Stimulated activated CD8-positive, alpha-beta memory T cell treated with anti-CD3 and anti-CD28 coated beads, Interleukin-15, amount 100 ng/mL, for 4 hours (primary cell): ENCODE results near the gene PPRC1.
"Not testable (repeated sequence)": the region's sequence is repeated elsewhere in the genome, so short reads cannot be mapped to it uniquely, and the experiment has no call there.

Source experiments
- DNase-seq, 2 donors: peaks; one replicate each; pipeline ENCODE4 v3.0.0-alpha.2; 2020; ENCODE audit warnings: low read depth in 2 of 2

The PPRC1 gene

GRCh38 chr10:102150970-102151773, 18.3 kb downstream of the PPRC1 start:
- DNase-seq: no peak

GRCh38 chr10:102151774-102152544, 19.1 kb downstream of the PPRC1 start, which contains the start of gene NOLC1:
Gene NOLC1 (plus strand): TSS chr10:102152389. CDS start chr10:102152411, 22 bp downstream.
- DNase-seq: peak; percentile 100

- peak in 1 of 2 donors; percentile 22 for DNase-seq
These were observed 19.7 kb downstream of the PPRC1 start for GRCh38 chr10:102152545-102152890.

GRCh38 chr10:102153093-102153620, 20.3 kb downstream of the PPRC1 start:
- no peak for DNase-seq

GRCh38 chr10:102154466-102155116, 21.8 kb downstream of the PPRC1 start:
- DNase-seq: no peak

GRCh38 chr10:102157224-102157623, 24.4 kb downstream of the PPRC1 start:
- DNase-seq: no peak

- no peak for DNase-seq
These were observed 26.3 kb downstream of the PPRC1 start for GRCh38 chr10:102159051-102159597.

- no peak for DNase-seq
These were observed 27.0 kb downstream of the PPRC1 start for GRCh38 chr10:102159831-102160230.

- no peak for DNase-seq
These were observed 30.6 kb downstream of the PPRC1 start for GRCh38 chr10:102163342-102163989.

- no peak for DNase-seq
These were observed 35.0 kb downstream of the PPRC1 start for GRCh38 chr10:102167861-102168260.

GRCh38 chr10:102170602-102171001, 37.8 kb downstream of the PPRC1 start:
- DNase-seq: no peak

- no peak for DNase-seq
These were observed 39.4 kb downstream of the PPRC1 start for GRCh38 chr10:102172288-102172687.

GRCh38 chr10:102175415-102175814, 42.6 kb downstream of the PPRC1 start:
- no peak for DNase-seq

GRCh38 chr10:102184606-102185005, 51.8 kb downstream of the PPRC1 start:
- no peak for DNase-seq

- no peak for DNase-seq
These were observed 52.4 kb downstream of the PPRC1 start for GRCh38 chr10:102185272-102185671.

- no peak for DNase-seq
These were observed 53.1 kb downstream of the PPRC1 start for GRCh38 chr10:102185811-102186527.

GRCh38 chr10:102188298-102188940, 55.6 kb downstream of the PPRC1 start:
- DNase-seq: no peak

- DNase-seq: not testable (repeated sequence)
These were observed 56.4 kb downstream of the PPRC1 start for GRCh38 chr10:102188941-102189898.

GRCh38 chr10:102191956-102192355, 59.1 kb downstream of the PPRC1 start:
- no peak for DNase-seq
